CD4-positive, alpha-beta memory T cell (primary cell): ENCODE results near the gene GATC. TPM values are rescaled to one million over a fixed set of nuclear protein-coding genes. Genes with fewer than 3 reads are reported as not detected.
A peak's percentile ranks its signal among the peaks of the same experiment; 100 is the strongest.

Experiments
- CTCF ChIA-PET: fragments of 350-600 bp; sonication (Branson Sonifier 250); formaldehyde crosslinking; loops from one replicate; lab custom pipeline; 2021; ENCODE audit warnings: inconsistent platforms; ENCODE audit not compliant: partially characterized antibody; lab: Charles Lee
- POLR2A ChIA-PET: fragments of 350-600 bp; sonication (Branson Sonifier 250); formaldehyde crosslinking; loops from one replicate; lab custom pipeline; 2021; ENCODE audit not compliant: partially characterized antibody; lab: Charles Lee
- DNase-seq, 5 donors: peaks; one replicate each; pipeline versions ENCODE4 v3.0.0 to v3.0.0-alpha.2; 2020 to 2022; ENCODE audit warnings: mixed read lengths in 1 of 5
- H3K27ac ChIP-seq: one replicate; pipeline ENCODE4 v1.7.0; 2013; ENCODE audit warnings: low read depth, low read length
- H3K27me3 ChIP-seq: 2 replicates; pipeline ENCODE4 v1.7.0; 2013; ENCODE audit warnings: mild to moderate bottlenecking, low read length, moderate library complexity; ENCODE audit not compliant: insufficient read depth
- H3K36me3 ChIP-seq: 2 replicates; pipeline ENCODE4 v1.7.0; 2013; ENCODE audit warnings: mild to moderate bottlenecking, low read length, moderate library complexity; ENCODE audit not compliant: insufficient read depth
- H3K4me1 ChIP-seq: 2 replicates; pipeline ENCODE4 v1.7.0; 2013; ENCODE audit warnings: mild to moderate bottlenecking, low read length, moderate library complexity; ENCODE audit not compliant: insufficient read depth
- H3K4me3 ChIP-seq, 2 donors: one replicate each; pipeline ENCODE4 v1.7.0; 2013; ENCODE audit warnings: low read length in 2 of 2, mild to moderate bottlenecking in 1 of 2
- H3K9me3 ChIP-seq, 2 donors: one replicate each; pipeline ENCODE4 v1.7.0; 2013; ENCODE audit warnings: low read length in 2 of 2, control low read depth in 1 of 2; ENCODE audit not compliant: control insufficient read depth in 1 of 2
- H3K27ac Mint-ChIP-seq, 7 donors: one replicate each; pipeline ENCODE4 v1.8.0; 2020 to 2021; ENCODE audit warnings: mixed read lengths in 7 of 7, mild to moderate bottlenecking in 6 of 7, inconsistent platforms in 3 of 7, moderate library complexity in 3 of 7
- H3K27me3 Mint-ChIP-seq, 2 donors: one replicate each; pipeline ENCODE4 v1.8.0; 2020 to 2021; ENCODE audit warnings: mixed read lengths in 2 of 2
- H3K36me3 Mint-ChIP-seq, 2 donors: one replicate each; pipeline ENCODE4 v1.8.0; 2020 to 2021; ENCODE audit warnings: mixed read lengths in 2 of 2, inconsistent platforms in 1 of 2, mild to moderate bottlenecking in 1 of 2
- H3K4me1 Mint-ChIP-seq, 4 donors: one replicate each; pipeline ENCODE4 v1.8.0; 2020 to 2021; ENCODE audit warnings: mixed read lengths in 4 of 4, mild to moderate bottlenecking in 1 of 4
- H3K4me3 Mint-ChIP-seq, 8 donors: one replicate each; pipeline ENCODE4 v1.8.0; 2020 to 2021; ENCODE audit warnings: mixed read lengths in 8 of 8, mild to moderate bottlenecking in 7 of 8, moderate library complexity in 6 of 8, inconsistent platforms in 3 of 8
- H3K9me3 Mint-ChIP-seq, 8 donors: one replicate each; pipeline ENCODE4 v1.8.0; 2020 to 2021; ENCODE audit warnings: mixed read lengths in 8 of 8, mild to moderate bottlenecking in 5 of 8, inconsistent platforms in 3 of 8, moderate library complexity in 1 of 8
- intact Hi-C: fragments of 100-400 bp; cut with micrococcal nuclease; formaldehyde crosslinking; loops from one replicate; pipeline ENCODE4 v1.15.1; 2023
- polyA plus RNA-seq, 2 donors: library from polyadenylated mRNA; unstranded; fragments of 300-500 nt; fragmentation: Illumina TruSeq; gene quantifications; one replicate each; pipeline ENCODE4 v1.2.3, GENCODE V29; 2021
- total RNA-seq, 2 experiments: library from RNA; stranded (reverse); gene quantifications; one replicate each; pipeline ENCODE4 v1.2.3, GENCODE V29; 2021

The GATC gene
- total and polyA plus RNA-seq, 4 experiments from 2014 or later, result 9.3 to 31.9 (median 25.7) TPM

- H3K4me3 Mint-ChIP-seq, result no peak overlapping the region
- Histone ChIP-seq H3K4me1 (no peaks in the 10 kb centered on the region), H3K4me3 (no peak overlapping the region), H3K9me3 (no peaks in the 10 kb centered on the region), H3K27me3 (no peaks in the 10 kb centered on the region), H3K36me3 (peaks cover 58% of the 10 kb centered on the region), H3K27ac (no peak overlapping the region)
- H3K27ac Mint-ChIP-seq, result no peak overlapping the region
- POLR2A ChIA-PET, result interaction anchor here (2.9 kb wide), 1 partner anchor 9 kb away, joined by 15 read pairs; the partner anchor contains the start of gene SRSF9
- DNase-seq, result no peak
- H3K27me3 Mint-ChIP-seq, result no peaks in the 10 kb centered on the region
- H3K36me3 Mint-ChIP-seq, result peaks cover 60 to 81% of the 10 kb centered on the region in 2 donors
- intact Hi-C loops, result no loop called here
- peaks cover under 1 to 16% (median 5%) of the 10 kb centered on the region in 4 donors for H3K4me1 Mint-ChIP-seq
- CTCF ChIA-PET, result interaction anchor here (1.0 to 19.4 kb wide), 4 partner anchors 9 to 36 kb away, joined by 3 to 187 read pairs (median 11); partner anchors contain the start of genes COX6A1, DYNLL1 and SRSF9
- H3K9me3 Mint-ChIP-seq, result no peaks in the 10 kb centered on the region
These were observed 13.9 kb downstream of the GATC start for GRCh38 chr12:120460157-120460556.

DNA sequence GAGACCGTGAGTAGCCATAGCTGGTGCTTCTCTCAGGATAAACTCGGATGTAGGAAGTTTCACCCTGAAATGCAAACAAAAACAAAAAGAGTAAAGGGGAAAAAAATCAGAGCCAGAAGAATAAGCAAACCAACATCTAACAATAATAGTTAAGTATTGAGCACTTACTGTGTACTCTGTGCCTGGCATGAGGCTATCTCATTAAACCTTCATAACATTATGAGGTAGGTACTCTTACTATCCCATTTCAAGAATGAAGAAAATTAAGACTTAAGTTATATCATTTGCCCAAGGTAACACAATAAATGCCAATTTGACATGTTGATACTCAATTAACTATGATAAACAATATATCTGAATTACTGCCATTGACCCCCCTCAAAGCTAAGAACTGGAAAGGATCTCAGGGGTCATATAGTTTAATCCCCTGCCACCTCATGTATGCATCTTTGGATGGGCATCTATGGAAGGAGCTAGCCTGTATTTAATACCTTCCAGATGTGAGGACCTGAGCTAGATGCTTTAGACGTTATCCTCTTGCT is 15.9 kb downstream of the GATC start:
- Mint-ChIP-seq H3K27ac (peak overlapping the region in 2 of 7 donors; percentile 24 to 27), H3K4me3 (no peak overlapping the region), H3K36me3 (peaks cover 57 to 83% of the 10 kb centered on the region in 2 donors), H3K27me3 (no peaks in the 10 kb centered on the region), H3K4me1 (peaks cover 5 to 24% (median 16%) of the 10 kb centered on the region in 4 donors), H3K9me3 (no peaks in the 10 kb centered on the region)
- ChIA-PET POLR2A (interaction anchor here (2.0 to 2.2 kb wide), 2 partner anchors 34 to 170 kb away, joined by 4 to 8 read pairs; partner anchors contain the start of genes DYNLL1 and RNU4-2), CTCF (interaction anchor here (15.8 kb wide), 1 partner anchor 11 kb away, joined by 187 read pairs; the partner anchor contains the start of genes GATC and TRIAP1)
- no peak for DNase-seq
- no peaks in the 10 kb centered on the region for H3K27me3 ChIP-seq
- H3K4me1 ChIP-seq, result peaks cover 15% of the 10 kb centered on the region
- peaks cover 56% of the 10 kb centered on the region for H3K36me3 ChIP-seq
- intact Hi-C loops, result no loop called here
- H3K9me3 ChIP-seq, result no peaks in the 10 kb centered on the region
- no peak overlapping the region for H3K27ac ChIP-seq
- no peak overlapping the region for H3K4me3 ChIP-seq

DNA sequence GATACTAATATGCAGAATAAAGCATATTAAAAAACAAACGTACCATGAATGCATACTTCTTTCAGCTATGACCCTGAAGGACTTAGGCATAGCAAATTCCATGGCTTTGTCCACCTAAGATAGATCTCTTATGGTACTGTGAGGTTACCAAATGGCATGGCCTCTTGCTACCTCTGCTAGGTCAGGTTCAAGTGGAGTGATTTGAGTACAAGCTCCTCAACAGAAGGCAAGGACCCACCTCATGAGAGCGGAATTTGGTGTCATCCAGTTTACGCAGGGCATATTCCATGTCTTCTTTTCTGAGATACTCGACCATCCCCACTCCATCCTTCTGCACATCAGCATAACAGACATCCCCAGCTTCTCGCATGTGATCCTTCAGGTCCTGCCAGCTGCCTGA is 17.5 kb downstream of the GATC start:
- Histone ChIP-seq H3K4me3 (no peak overlapping the region), H3K9me3 (no peaks in the 10 kb centered on the region), H3K27ac (no peak overlapping the region), H3K27me3 (no peaks in the 10 kb centered on the region), H3K36me3 (peaks cover 48% of the 10 kb centered on the region), H3K4me1 (peaks cover 29% of the 10 kb centered on the region)
- DNase-seq, result no peak
- H3K9me3 Mint-ChIP-seq, result no peaks in the 10 kb centered on the region
- H3K4me3 Mint-ChIP-seq, result no peak overlapping the region
- peak overlapping the region in 3 of 7 donors; percentile 1 to 71 (median 27) for H3K27ac Mint-ChIP-seq
- ChIA-PET CTCF (interaction anchor here (1.0 to 15.8 kb wide), 7 partner anchors 12 to 186 kb away, joined by 4 to 187 read pairs (median 5); partner anchors contain the start of genes DYNLL1, GATC and TRIAP1), POLR2A (interaction anchor here (2.0 to 2.2 kb wide), 2 partner anchors 33 to 172 kb away, joined by 4 to 8 read pairs; partner anchors contain the start of genes DYNLL1 and RNU4-2)
- no peaks in the 10 kb centered on the region for H3K27me3 Mint-ChIP-seq
- H3K36me3 Mint-ChIP-seq, result peaks cover 51 to 83% of the 10 kb centered on the region in 2 donors
- H3K4me1 Mint-ChIP-seq, result peaks cover 7 to 38% (median 27%) of the 10 kb centered on the region in 4 donors
- intact Hi-C loops, result no loop called here

DNA sequence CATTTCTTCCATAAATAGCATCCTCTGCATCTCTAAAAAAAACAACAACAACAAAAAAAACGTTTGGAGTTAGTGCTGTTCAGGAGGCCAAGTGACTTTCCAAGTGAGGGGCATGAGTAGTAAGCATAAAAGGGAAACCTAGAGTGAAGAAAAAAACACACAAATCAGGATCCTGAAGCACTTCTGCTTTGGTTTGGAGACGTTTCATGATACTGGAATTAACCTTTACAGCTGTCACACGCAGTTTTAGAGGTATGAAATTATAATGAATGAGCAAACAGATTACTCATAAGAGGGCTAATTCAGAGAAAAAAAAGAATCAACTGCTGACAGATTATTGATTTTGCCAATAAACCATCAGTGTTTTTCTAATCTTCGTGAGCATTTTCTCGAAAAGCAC is 19.5 kb downstream of the GATC start:
- H3K36me3 Mint-ChIP-seq, result peaks cover 42 to 67% of the 10 kb centered on the region in 2 donors
- Histone ChIP-seq H3K4me1 (peaks cover 39% of the 10 kb centered on the region), H3K27ac (no peak overlapping the region), H3K36me3 (peaks cover 39% of the 10 kb centered on the region), H3K4me3 (no peak overlapping the region), H3K9me3 (no peaks in the 10 kb centered on the region), H3K27me3 (no peaks in the 10 kb centered on the region)
- intact Hi-C loops, result loop anchor here (1.0 kb wide), 2 partner anchors 26 to 109 kb away; no protein-coding TSS in a partner anchor
- ChIA-PET POLR2A (interaction anchor here (0.6 to 2.1 kb wide), 3 partner anchors 16 to 21 kb away, joined by 3 to 4 read pairs (median 4); partner anchors contain the start of genes GATC and TRIAP1), CTCF (interaction anchor here (0.7 to 15.8 kb wide), 10 partner anchors 14 to 862 kb away, joined by 3 to 187 read pairs (median 6); partner anchors contain the start of genes COX6A1, GATC, PLA2G1B and TRIAP1)
- no peaks in the 10 kb centered on the region for H3K27me3 Mint-ChIP-seq
- no peak for DNase-seq
- H3K4me1 Mint-ChIP-seq, result peaks cover 10 to 48% (median 33%) of the 10 kb centered on the region in 4 donors
- no peaks in the 10 kb centered on the region for H3K9me3 Mint-ChIP-seq
- peak overlapping the region in 3 of 7 donors; percentile 17 to 89 (median 37) for H3K27ac Mint-ChIP-seq
- H3K4me3 Mint-ChIP-seq, result no peak overlapping the region

DNA sequence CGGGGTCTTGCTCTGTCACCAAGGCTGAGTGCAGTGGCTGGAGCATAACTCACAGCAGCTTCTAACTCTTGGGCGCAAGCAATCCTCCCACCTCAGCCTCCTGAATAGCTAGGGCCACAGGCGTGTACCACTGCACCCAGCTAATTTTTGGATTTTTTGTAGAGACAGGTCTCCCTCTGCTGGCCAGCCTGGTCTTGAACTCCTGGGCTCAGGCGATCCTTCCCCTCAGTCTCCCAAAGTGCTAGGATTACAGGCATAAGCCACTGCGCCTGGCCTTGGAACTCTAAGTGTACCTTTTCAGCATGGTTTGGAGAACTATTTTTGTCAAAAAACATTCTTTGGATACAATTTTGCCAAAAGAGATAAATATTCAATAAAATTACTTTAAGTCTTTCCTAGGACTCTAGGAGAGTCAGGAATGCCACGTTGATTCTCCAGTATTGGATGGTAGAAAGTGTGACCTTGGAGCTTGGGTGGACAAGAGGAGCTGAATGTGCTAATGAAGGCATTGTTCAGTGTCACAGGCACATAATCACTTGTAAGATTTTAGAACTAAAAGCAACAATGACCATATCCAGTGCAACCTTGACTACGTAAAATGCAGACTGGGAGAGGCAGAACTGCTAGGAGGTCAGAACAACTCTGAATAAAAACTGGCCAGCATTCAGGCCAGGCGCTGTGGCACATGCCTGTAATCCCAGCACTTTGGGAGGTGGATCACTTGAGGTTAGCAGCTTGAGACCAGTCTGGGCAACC is 20.5 kb downstream of the GATC start:
- H3K4me1 ChIP-seq, result peaks cover 40% of the 10 kb centered on the region
- Mint-ChIP-seq H3K27ac (peak overlapping the region; percentile 13 to 89 (median 53)), H3K27me3 (no peaks in the 10 kb centered on the region), H3K4me1 (peaks cover 10 to 52% (median 35%) of the 10 kb centered on the region in 4 donors), H3K9me3 (no peaks in the 10 kb centered on the region), H3K4me3 (peak overlapping the region in 7 of 8 donors; percentile 17 to 64 (median 29)), H3K36me3 (peaks cover 38 to 60% of the 10 kb centered on the region in 2 donors)
- H3K36me3 ChIP-seq, result peaks cover 39% of the 10 kb centered on the region
- no peak overlapping the region for H3K4me3 ChIP-seq
- POLR2A ChIA-PET, result interaction anchor here (0.6 to 2.1 kb wide), 4 partner anchors 10 to 22 kb away, joined by 3 to 6 read pairs (median 4); partner anchors contain the start of genes GATC and TRIAP1
- no peaks in the 10 kb centered on the region for H3K9me3 ChIP-seq
- CTCF ChIA-PET, result interaction anchor here (0.7 to 15.8 kb wide), 10 partner anchors 15 to 861 kb away, joined by 3 to 187 read pairs (median 4); partner anchors contain the start of genes COX6A1, GATC, PLA2G1B and POP5
- no peaks in the 10 kb centered on the region for H3K27me3 ChIP-seq
- DNase-seq, result peak; percentile 44 to 55 (median 49)
- intact Hi-C loops, result loop anchor here (1.0 kb wide), 2 partner anchors 27 to 110 kb away; no protein-coding TSS in a partner anchor
- no peak overlapping the region for H3K27ac ChIP-seq

GRCh38 chr12:120467439-120467838 is 21.2 kb downstream of the GATC start:
- Mint-ChIP-seq H3K27ac (peak overlapping the region in 6 of 7 donors; percentile 4 to 93 (median 58)), H3K4me3 (peak overlapping the region; percentile 30 to 93 (median 88)), H3K36me3 (peaks cover 31 to 53% of the 10 kb centered on the region in 2 donors), H3K9me3 (no peaks in the 10 kb centered on the region), H3K4me1 (peaks cover 10 to 56% (median 36%) of the 10 kb centered on the region in 4 donors), H3K27me3 (no peaks in the 10 kb centered on the region)
- H3K4me1 ChIP-seq, result peaks cover 40% of the 10 kb centered on the region
- intact Hi-C loops, result no loop called here
- no peak overlapping the region for H3K27ac ChIP-seq
- H3K27me3 ChIP-seq, result no peaks in the 10 kb centered on the region
- ChIA-PET CTCF (interaction anchor here (1.6 to 15.8 kb wide), 8 partner anchors 16 to 112 kb away, joined by 4 to 187 read pairs (median 9); partner anchors contain the start of genes COX6A1, DYNLL1, GATC and TRIAP1), POLR2A (interaction anchor here (0.7 to 4.1 kb wide), 7 partner anchors 15 to 1799 kb away, joined by 4 to 42 read pairs (median 13); partner anchors contain the start of genes COX6A1, DYNLL1, GATC and POP5)
- peaks cover 32% of the 10 kb centered on the region for H3K36me3 ChIP-seq
- no peak overlapping the region for H3K4me3 ChIP-seq
- H3K9me3 ChIP-seq, result no peaks in the 10 kb centered on the region
- DNase-seq, result no peak
